GM18861 (cell line): ENCODE results near the gene KRT37.
"Not testable (repeated sequence)": the region's sequence is repeated elsewhere in the genome, so short reads cannot be mapped to it uniquely, and the experiment has no call there.

Experiments used
- ATAC-seq: cut with Tn5 transposase; IDR thresholded peaks from one replicate; pipeline ENCODE4 v1.9.1; 2021; ENCODE audit not compliant: unreplicated experiment

Gene KRT37

GRCh38 chr17:41407226-41407625 is 17.2 kb downstream of the KRT37 start:
- ATAC-seq = no peak

DNA sequence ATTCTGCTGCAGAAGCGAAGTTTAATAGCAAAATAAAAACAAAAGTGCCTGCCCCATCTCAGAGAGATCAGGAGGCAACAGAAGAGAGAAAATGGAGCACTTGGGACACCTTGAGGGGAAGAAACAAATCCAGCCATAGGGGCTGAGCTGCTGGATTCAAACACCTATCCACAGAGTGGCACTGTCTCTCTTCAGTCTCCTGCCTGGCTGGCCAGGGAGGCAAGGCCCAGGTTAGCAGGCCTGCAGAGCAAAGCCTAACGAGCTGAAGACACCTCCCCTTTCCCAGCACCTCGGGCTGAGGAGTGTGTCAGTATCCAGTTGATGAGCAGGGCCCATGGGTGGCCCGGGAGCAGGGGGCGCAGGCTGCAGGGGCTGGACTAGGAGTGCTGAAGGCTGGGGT is 18.2 kb downstream of the KRT37 start:
- no peak for ATAC-seq

DNA sequence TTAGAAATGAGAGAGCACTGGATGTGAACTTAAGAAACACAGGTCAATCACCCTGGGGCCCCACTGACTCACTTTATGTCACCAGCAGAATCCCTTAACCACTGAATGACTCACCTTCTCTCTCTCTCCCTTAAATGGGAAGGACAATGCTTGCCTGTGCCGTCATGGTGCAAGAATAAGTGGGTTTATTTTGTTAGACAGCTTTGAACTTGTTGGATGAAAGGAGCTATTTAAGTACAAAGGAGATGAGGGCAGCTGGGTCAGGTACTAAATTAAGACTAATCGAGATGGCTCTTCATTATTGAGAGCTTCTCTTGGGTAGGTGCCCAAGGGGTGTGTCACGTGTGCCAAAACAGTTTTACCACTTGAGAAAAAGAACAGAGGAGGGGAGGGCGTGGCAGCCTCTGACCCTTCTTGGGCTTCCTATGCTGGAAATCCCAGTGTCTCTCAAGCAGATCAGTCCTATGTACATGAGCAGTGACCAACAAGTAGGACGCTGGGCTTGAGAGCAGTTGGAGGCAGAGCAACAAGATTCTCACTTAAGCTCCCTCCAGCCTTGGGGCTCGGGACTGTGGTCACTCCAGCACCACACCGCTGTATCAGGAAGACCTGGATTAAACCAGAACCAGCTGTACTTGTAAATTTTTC is 20.2 kb downstream of the KRT37 start:
- ATAC-seq = no peak

- no peak for ATAC-seq
Observed at GRCh38 chr17:41403404-41404023, 20.9 kb downstream of the KRT37 start.

DNA sequence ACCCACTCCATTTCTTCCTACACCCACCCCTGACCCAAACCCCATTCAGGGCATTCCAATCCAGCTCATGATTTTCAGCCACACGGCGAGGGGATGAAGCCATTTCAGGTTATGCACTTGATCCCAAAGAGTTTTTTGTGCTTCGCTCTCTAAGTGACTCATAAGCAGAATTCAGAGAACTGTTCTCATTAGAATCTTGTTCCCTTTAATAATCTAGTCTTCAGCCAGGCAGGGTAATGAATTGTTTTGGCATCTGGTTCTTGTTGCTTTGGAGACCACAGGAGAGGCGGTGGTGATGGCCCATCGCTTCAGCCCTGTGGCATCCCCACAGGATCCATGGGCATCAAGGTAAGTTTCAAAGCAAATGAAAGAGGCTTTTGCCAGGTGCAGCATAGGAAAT is 22.2 kb downstream of the KRT37 start:
- ATAC-seq = no peak

- no peak for ATAC-seq
Observed at GRCh38 chr17:41396996-41397660, 27.3 kb downstream of the KRT37 start, which contains the start of gene KRT31. Gene KRT31, minus strand, starts transcription at chr17:41397608. Its CDS starts 69 bp downstream, at chr17:41397539.

DNA sequence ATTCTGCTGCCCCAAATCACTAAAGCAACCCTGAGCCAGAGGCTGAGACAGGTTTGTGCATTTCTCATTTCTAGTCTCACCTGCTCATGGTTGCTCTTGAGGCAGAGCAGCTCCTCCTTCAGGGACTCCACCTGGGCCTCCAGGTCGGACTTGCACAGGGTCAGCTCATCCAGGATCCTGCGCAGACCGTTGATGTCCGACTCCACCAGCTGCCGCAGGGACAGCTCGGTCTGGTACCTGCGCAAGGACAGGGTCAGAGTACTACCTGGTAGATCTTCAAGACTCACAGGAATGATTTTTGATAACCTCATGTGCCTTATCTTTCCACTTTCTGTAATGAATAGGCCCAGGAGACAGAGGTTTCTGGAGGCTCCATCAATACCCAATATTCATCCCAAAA is 28.0 kb downstream of the KRT37 start:
- no peak for ATAC-seq

GRCh38 chr17:41395611-41396010 is 28.8 kb downstream of the KRT37 start:
- no peak for ATAC-seq

DNA sequence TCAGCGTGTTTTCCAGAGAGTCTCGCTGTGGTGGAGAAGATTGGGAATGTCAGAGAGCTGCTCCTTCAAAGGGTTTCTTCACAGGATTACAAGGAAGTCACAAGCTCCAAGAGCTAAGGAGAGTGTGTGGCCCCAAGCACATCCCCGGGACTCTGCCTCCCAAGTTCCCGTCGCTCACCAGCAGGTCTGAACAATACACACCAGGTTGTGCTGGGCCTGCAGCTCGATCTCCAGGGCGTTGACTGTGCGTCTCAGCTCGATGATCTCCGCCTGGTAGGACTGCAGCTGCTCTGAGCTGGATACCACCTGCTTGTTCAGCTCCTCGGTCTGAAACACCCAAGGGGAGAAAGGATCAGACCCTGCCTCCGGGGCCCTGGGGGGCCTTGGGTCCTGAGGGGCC is 29.3 kb downstream of the KRT37 start:
- not testable (repeated sequence) for ATAC-seq

GRCh38 chr17:41394254-41394996 is 30.0 kb downstream of the KRT37 start:
- no peak for ATAC-seq

GRCh38 chr17:41393826-41394225 is 30.6 kb downstream of the KRT37 start:
- ATAC-seq = no peak

GRCh38 chr17:41393294-41393693 is 31.1 kb downstream of the KRT37 start:
- no peak for ATAC-seq

- ATAC-seq = no peak
Observed at GRCh38 chr17:41392278-41392677, 32.1 kb downstream of the KRT37 start.

DNA sequence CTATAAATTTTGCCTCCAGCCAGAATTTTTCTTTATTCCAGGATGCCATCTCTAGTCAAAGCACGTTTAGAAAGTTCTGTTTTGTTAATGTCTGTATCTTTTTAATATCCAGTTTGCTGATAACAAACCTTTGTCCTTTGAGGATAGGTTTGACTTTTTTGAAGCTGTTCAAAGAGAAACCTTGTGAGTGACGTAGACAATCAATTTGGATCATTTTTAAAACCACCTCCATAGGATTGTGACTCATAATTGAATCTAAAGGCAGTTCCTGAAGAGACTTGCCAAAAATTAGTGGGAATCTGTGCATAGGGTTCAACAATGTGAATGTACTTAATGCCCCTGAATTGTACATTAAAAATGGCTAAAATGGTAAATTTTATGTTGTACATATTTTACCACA is 32.9 kb downstream of the KRT37 start:
- ATAC-seq = no peak

- no peak for ATAC-seq
Observed at GRCh38 chr17:41390411-41390938, 33.9 kb downstream of the KRT37 start.

GRCh38 chr17:41387670-41388069 is 36.7 kb downstream of the KRT37 start:
- no peak for ATAC-seq

- ATAC-seq = no peak
Observed at GRCh38 chr17:41386227-41386626, 38.2 kb downstream of the KRT37 start.

- no peak for ATAC-seq
Observed at GRCh38 chr17:41383690-41384089, 40.7 kb downstream of the KRT37 start.

GRCh38 chr17:41382394-41382793 is 42.0 kb downstream of the KRT37 start:
- no peak for ATAC-seq

DNA sequence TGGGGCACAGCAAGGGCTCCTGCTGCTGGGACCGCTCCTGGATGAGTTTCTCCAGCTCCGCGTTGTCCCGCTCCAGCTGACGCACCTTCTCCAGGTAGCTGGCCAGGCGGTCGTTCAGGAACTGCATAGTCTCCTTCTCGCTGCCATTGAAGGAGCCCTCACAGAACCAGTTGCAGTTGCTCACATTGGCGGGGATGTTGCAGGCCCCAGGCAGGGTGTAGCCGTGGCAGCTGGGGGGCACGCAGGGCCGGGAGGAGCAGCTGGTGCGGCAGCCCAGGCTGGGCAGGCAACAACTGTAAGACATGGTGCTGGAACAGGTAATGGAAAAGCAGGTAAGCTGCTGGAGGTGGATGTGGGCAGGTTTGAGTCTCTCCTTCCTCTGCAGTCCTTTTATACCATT is 42.4 kb downstream of the KRT37 start, which contains the start of gene KRT34:
Gene KRT34, minus strand, starts transcription at position 364 of the 400 bp plus-strand sequence. Its CDS starts 60 bp downstream, at position 304.
- ATAC-seq = not testable (repeated sequence)

DNA sequence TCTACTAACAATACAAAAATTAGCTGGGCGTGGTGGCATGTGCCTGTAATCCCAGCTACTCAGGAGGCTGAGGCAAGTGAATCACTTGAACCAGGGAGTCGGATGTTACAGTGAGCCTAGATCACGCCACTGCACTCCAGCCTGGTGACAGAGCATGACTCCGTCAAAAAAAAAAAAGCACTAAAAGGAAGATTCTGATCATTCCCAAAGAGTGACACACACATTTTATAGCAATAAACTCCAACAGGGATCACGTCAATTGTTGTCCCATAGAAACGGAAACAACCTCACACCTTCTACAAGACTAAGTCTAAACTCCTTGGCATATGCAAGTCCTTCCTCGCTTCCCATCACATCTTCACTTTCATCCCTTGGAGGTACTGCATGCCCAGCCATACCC is 44.3 kb downstream of the KRT37 start:
- not testable (repeated sequence) for ATAC-seq
